Measurements from ENCODE around the gene PEX5.

- TF ChIP-seq CTCF (IDR thresholded peaks at IDR 0.05) (no peak), POLR2AphosphoS5 (IDR thresholded peaks at IDR 0.05) (no peak), POLR2A (IDR thresholded peaks at IDR 0.05) (no peak), EP300 (IDR thresholded peaks at IDR 0.05) (no peak)
Measured at GRCh38 chr12:7229741-7230140, 40.3 kb downstream of the PEX5 start.

Measured in upper lobe of left lung (tissue), 4 donors.